GM19023 (cell line): ENCODE measurements around the gene PDE8B.

Experiments used
- ATAC-seq: cut with Tn5 transposase; IDR thresholded peaks from one replicate; pipeline ENCODE4 v1.9.1; 2021; ENCODE audit warnings: mild to moderate bottlenecking, moderate library complexity; ENCODE audit not compliant: unreplicated experiment

The PDE8B gene

GRCh38 chr5:77189421-77189820 is 21.1 kb upstream of the PDE8B start:
- ATAC-seq: no peak

GRCh38 chr5:77192441-77193050 is 17.9 kb upstream of the PDE8B start:
- ATAC-seq: no peak

DNA sequence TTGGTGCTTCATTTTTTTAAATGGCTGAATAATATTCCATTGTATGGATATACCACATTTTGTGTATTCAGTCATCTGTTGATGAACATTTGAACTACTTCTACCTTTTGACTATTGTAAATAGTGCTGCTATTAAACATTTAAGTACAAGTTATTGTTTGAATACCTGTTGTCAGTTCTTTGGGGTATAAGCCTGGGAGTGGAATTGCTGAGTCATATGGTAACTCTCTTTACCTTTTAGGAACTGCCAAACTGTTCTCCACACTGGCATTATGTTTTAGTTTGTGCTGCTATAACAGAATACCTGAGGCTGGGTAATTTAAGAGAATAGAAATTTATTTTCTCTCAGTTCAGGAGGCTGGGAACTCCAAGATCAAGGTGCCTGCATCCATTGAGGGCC is 15.7 kb upstream of the PDE8B start:
- no peak for ATAC-seq

- no peak for ATAC-seq
These were observed 12.5 kb upstream of the PDE8B start for GRCh38 chr5:77197840-77198554.

DNA sequence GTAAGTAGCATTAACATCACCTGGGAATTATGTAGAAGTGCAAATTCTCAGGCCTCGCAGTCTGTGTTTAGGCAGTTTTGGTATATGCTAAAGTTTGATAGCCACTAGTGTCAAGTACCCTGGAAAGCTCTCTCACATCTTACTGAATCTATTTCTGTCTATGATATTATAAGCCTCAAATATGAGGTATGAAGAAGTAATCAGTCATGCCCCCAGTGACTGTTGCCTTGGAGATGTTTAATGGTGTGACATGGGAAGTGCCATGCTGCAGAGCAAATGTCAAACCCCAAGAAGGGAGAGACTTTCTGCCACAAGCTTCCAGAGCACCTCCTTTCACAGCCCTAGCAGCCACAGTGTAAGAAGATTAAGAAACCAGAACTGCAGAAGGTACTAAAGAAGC is 9.8 kb upstream of the PDE8B start:
- ATAC-seq: no peak

DNA sequence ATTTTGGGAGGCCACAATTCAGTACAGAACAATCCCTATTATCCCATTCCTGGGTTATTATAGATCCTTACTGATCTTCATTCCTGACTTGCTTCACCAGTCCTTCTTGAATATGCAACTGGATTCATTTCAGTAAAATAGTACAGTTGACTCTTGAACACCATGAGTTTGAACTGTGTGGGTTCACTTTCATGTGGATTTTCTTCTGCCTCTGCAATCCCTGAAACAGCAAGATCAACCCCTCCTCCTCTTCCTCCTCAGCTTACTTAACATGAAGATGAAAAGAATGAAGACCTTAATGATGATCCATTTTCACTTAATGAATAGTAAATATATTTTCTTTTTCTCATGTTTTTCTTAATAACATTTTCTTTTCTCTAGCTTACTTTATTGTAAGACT is 8.3 kb upstream of the PDE8B start:
- no peak for ATAC-seq

GRCh38 chr5:77204967-77205366 is 5.5 kb upstream of the PDE8B start:
- ATAC-seq: no peak

DNA sequence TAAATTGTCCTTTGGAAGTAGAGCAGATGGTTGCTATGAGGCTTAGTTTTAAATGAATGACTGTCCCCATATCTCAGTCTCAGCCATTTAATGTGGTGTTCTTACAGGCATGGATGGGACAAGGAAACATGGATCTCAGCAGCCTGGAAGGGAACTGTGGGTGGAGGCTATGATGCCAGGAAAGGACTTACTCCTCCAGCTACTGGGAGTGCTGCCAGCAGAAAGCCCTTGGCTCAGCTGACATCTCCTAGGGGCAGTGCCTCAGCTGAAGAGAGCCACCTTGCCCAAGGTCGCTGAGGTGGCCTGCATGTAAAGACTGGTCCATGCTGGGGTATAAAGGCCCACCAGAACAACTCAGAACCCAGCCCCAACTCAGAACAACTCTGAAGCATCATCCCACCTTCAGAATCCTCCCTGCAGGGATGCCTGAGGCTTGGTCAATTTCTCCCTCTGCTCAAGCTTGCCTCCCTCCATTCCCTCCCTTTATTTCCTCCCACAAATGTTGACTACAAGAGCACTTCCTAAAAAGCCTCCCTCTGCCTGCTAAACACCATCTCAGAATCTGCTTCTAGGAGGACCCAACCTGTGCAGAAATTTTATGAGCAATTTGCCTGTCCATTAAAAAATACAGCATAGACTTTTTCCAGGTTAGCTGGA is 1.8 kb upstream of the PDE8B start:
- ATAC-seq: no peak

- no peak for ATAC-seq
These were observed 887 bp upstream of the PDE8B start for GRCh38 chr5:77209495-77210090.

- no peak for ATAC-seq
These were observed 647 bp downstream of the PDE8B start for GRCh38 chr5:77210964-77211690.

DNA sequence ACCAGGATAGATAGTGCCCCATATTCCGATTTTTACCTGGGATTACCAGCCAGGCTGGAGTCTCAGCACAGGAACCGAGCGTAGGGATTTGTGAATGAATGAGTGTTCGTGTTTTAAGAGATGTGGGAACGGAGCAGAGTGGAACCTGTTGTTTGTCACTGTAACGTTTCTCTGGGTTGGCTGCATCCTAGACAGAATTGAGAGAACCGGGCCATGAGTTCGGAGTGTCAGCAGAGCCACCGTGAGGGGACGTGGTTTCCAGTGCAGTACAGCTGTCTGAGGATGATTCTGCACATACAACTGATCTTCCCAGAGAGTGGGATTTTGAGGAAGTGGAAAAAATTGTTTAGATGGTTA is 1.2 kb downstream of the PDE8B start:
- no peak for ATAC-seq

DNA sequence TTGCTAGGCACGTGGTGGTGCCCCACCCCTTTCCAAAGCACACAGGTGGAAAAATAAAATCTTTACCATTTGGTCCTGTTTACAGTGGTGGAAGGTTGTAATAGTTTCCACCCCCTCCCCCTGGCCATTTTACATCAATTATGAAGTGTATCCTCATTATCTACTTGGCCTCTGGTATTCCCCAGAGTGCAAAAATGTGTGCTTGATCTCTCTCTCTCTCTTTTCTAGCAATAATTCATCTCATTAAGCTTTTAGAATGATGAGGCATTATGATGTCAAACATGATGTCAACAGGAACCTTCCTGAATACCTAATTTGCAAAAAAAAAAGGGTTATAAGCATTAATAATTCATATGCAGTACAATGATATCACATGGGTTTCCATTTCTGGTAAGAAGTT is 3.1 kb downstream of the PDE8B start:
- no peak for ATAC-seq

DNA sequence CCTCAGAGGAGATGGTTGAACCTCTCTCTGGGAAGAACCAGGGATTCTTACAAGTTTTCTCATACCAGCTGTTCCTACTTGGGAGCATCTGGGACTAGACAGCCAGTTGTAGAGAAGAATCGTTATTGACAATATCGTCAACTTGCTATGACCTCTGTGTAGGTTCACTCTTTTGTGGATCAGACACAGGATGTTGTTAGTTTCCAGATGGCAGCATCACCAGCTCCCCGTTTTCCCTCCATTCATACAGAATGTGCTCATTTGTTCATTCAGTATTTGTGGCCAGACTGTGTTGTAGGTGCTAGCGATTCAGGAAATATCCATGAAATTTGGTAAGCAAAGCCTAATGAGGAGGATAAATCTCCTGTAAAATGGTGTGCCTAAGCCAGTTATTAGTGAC is 3.7 kb downstream of the PDE8B start:
- no peak for ATAC-seq

DNA sequence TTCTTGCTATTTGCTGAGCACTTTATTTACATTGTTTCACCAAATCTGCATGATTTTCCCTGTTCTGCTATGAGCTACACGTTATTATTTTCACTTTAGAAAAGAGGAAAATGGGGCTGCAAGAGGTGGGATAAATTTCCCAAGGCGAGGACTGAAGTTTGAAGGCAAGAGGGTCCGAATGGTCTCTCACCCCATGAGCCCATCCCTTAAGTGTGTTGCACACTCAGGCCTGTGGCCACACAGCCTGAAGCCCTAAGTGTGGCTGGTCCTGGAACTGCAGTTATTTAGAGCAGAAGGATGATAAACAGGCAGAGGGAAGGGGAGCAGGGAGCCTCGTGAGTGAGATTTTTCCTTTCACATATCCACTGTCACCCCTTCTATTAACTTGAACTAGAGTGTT is 7.8 kb downstream of the PDE8B start:
- ATAC-seq: no peak

GRCh38 chr5:77221115-77221514 is 10.6 kb downstream of the PDE8B start:
- ATAC-seq: no peak

- ATAC-seq: no peak
These were observed 12.2 kb downstream of the PDE8B start for GRCh38 chr5:77222722-77223121.

DNA sequence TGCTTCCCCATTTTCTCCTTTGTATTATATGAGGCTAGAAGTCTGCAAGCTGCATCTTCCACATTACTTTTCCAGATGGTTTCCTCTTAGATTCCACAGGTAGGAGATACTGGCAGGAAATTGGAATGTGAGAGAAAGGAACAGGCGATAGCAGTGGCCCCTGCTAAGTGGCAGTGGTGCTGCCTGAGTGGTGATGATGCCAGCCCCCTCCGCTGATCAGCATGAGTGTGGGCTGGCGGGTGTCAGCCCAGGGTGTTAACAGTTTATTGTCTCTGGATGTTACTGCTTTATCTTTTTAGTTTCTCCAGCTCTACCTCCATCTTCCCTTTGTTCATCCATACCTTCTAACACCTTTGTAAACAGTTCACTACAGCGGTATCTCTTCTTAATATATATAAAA is 13.2 kb downstream of the PDE8B start:
- no peak for ATAC-seq

DNA sequence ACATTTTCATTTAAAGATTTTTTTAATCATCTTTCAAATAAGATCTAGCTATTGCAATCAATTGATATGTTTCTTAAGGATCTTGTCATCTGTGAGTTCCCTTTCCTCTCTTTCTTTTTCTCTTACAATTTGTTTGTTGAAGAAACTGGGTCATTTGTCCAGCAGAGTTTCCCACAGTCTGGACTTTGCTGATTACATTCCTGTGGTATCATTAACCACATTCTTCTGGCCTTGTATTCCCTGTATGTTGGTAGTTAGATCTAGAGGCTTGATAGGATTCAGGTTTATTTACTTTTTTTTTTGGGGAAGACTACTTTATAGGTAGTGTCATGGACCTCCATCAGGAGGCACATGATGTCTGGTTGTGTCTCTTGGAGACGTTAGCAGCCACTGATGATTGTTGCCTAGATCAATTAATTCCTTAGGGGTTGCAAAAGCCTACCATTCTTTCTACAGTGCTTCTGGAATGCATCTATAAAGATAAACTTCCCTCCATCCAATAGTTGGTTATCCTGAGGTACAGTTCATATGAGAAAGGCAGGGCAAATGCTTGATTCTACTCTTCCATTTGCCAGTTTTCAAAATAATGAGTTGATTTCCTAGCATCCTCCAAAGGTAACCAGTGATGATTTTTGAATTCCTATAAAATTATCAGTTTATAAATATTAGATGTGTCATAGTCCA is 14.3 kb downstream of the PDE8B start:
- ATAC-seq: no peak

- no peak for ATAC-seq
These were observed 15.1 kb downstream of the PDE8B start for GRCh38 chr5:77225531-77225930.

- ATAC-seq: no peak
These were observed 19.4 kb downstream of the PDE8B start for GRCh38 chr5:77229887-77230286.
